DMS53 treated with DMSO at 0.1 percent for 48 hours (cell line): Measurements from ENCODE around the gene MTFR2.
"Not testable (repeated sequence)": the region's sequence is repeated elsewhere in the genome, so short reads cannot be mapped to it uniquely, and the experiment has no call there.

ENCODE experiments used
- DNase-seq: peaks from one replicate; lab custom pipeline; 2025; ENCODE audit not compliant: unreplicated experiment; lab: John Stamatoyannopoulos, UW

MTFR2 gene

DNA sequence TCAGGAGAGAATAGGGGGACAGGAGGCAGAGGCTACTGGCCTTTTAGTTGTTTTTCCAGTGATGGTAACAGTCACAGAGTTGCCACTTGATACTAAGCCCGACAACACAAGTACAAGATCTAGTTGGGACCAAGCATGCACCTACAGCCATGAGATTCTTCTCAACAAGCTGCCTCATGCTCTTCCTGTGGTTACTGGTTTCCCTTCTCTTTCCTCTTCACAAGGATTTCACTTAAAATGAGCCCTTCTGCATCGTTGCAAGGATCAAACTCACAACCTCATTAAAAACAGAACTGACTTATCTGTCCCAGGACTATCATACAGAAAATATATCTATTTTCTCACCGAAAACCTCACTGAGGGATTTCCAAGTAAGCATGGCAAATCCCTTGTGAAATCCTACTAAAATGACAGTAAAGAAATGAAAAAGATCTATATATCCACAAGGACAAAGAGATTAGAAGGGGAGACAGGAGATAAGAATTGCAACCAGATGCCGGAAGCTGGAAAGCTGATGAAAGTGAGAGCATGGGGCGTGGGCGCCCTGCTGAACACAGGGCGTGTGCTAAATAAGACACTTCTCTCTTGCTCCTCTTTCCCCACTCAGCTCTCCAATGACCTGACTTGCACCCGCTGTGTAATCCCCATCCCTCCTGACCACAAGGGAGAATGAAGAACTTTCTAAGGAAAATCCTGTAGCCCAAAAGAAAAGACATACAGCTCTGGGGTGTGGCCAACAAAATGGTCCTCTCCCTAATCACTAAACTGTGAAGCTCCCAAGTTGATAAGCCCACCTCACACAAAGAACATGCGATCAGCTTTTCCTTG is 13.4 kb downstream of the MTFR2 start:
- no peak for DNase-seq

DNA sequence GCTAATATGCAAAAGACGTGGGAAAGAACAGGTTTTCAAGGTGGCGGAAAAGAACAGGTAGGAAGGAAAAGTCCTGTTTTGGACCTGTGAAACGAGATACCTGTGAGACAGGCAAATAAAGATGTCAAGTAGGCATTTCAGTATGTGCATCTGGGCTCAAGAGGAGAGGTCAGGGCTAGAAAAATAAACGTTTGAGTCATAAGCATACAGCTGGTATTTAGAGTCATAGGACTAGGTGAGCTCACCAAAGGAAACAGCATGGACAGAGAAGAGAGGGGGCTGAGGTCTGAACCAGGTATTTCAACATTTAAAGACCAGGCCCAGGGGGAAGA is 14.9 kb downstream of the MTFR2 start:
- DNase-seq, result peak; percentile 93

DNA sequence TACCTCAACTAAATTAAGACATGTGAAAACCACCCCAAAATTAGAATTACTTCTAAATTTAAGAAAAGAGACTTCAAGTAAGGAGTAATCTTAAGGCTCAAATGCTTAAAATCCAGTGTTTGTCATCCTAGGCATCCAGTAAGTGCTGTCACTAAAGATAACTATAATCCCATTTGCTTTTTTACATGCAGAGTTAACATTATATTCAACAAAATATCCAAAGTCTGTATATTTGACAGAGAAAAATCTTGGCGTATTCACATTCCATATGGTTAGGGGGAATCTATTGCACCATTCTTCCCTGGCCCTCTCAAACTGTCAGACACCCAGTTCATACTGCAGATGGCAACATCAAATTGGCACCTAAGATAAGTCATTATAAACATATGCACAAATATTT is 17.4 kb downstream of the MTFR2 start:
- no peak for DNase-seq

DNA sequence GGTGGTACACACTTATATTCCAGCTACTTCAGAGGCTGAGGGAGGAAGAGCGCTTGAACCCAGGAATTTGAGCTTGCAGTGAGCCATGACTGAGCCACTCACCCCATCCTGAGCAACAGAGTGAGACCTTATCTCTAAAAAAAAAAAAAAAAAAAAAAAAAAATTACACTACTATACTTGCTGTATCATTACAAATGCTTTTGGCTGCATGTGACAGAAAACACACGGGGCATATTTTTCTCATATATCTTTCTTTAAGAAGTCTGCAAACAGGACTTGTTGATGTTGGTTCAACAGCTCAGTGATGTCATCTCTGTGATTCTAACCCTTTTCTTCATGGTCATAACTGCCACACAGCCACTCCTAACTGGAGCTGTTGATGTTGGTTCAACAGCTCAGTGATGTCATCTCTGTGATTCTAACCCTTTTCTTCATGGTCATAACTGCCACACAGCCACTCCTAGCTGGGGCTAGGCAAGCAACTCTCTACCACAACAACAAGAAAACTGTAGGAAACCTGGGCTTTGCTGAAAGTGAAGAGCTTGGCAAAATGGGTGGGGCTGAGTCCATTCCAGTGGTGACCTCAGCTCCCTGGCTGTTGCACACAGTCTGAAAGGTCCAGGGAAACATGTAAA is 19.8 kb downstream of the MTFR2 start:
- DNase-seq, result peak; percentile 38

DNA sequence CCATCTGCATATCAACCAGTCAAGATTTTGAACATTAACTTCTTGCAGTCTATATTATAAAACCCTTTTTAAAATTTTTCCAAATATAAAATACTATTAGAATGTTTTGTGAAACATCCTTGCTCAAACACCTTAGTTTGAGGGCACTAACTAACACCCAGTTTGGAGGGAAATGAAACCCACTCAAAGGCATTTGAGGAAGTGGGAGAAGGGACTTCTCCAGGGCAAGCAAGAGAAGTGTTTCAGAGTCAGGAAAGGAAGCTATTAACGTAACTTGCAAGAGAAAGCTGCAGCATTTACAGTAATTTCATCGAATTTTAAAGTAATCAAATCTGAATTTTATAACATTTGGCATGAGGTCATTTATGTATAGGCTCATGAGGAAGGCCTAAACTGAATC is 21.3 kb downstream of the MTFR2 start:
- DNase-seq, result no peak

DNA sequence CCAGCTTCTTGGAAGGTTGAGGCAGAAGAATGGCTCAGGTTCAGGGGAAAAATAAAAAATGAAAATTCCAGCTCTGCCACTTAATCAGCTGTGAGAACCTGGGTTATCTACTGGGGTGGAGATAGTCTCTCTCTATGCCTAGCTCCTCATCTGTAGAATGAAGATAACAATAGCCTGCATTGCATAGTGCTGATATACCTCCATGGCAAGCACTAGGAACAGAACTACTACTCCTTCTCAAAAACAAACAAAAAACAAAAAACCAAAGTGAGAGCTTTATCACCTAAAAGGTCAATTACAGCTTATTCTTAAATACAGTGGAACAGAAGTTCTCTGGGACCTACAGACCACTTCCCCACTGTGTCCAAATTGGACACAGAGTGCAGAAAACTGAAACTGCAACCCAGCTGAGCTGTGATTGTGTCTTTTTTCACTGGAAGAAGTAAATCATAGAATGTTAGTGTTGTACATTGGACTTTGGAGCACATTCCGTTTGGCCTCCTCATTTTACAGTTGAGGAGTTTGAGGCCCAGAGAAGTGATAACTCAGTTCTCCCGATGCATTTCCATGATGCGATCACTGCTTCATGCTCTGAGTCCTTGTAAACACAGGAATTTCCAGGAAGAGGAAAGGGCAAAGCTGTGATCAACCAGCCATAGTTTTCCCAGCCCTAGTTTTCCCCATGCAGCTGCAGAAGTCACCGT is 23.3 kb downstream of the MTFR2 start:
- no peak for DNase-seq

DNA sequence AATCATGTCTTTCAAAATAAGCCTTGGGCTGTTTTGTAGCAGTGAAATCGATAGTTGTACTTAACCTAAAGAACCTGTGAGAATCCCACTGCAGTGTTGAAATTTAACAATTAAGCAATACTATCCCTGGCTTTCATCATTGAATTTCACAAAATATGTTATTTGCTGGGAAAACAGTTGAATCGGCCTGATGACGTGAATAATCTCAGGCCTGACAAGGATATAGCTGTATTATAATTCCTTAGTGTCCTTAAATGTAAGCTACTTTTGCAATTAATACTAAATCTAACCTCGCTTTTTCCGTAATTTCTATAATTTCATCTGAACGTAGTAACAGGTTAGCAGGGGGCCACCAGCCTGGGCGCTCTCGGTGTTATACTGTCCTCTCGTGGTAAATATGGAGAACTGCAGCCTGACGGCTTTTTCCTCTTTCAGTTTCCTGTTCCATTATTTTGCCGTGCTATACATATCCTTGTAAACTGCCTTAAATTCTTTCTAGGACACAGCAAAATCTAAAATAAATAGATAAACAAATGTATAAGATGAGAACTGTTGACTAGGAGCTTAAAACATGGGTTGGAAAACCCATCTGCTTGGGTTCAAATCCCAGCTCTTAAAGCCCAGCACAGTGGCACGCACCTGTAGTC is 24.0 kb downstream of the MTFR2 start:
- DNase-seq, result peak; percentile 20

DNA sequence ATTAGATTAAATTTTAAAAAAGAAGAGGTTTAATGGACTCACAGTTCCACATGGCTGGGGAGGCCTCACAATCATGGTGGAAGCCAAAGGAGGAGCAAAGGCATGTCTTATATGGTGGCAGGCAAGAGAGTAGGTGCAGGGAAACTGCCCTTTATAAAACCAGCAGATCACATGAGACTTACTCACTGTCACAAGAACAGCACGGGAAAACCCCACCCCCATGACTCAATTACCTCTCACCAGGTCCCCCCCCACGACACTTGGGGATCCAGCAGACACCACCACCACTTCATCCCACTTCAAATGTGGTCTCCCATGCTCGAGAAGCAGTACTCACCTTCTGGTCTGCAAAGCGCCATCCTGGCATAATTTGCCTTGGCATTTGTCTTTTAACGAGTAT is 24.6 kb downstream of the MTFR2 start:
- DNase-seq, result no peak

DNA sequence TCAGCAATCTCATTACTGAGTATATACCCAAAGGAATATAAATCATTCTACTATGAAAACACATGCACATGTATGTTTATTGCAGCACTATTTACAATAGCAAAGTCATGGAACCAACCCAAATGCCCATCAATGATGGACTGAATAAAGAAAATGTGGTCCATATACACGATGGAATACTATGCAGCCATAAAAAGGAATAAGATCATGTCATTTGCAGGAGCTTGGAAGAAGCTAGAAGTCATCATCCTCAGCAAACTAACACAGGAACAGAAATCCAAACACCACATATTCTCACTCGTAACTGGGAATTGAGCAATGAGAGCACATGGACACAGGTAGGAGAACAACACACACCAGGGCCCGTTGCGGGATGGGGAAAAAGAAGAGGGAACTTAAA is 25.1 kb downstream of the MTFR2 start:
- not testable (repeated sequence) for DNase-seq

DNA sequence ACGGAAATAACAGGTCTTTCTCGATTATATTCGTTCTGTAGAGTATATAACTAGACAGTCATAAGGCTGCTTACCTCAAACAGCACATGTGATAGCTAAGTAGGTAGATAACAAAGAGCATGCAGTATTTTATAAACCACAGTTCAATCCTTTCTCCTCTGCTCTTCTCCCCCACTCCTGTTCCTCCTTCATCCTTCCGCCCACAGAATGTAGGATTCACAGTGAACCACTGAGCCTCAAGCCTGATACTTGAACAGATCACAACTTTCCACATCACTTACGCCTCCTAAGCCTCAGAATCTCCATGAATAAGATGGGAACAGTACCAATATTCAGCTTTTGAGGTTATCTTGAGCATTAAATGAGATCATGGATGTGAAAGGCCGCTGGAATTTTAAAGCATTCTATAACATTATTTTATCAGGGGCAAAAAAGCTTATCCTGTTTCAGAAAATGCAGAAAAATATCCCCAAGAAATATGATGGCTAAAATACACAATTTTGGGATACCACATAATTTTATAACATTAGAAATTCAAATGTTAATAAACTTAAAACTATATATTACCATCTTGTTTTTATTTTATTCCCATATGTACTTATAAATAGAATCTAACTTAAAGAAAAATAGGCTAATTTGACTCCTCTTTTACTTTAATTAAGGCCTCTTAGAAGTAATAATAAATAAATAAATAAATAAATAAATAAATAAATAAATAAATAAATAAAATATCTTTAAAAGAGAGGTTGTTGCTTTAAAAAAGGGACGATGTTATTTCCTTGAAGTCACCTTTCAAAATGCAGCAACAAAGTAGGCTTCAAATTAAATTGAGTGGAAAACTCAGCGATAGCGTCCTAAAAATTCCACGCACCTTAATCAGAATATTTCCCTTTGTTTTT is 33.4 kb downstream of the MTFR2 start:
- DNase-seq, result no peak

DNA sequence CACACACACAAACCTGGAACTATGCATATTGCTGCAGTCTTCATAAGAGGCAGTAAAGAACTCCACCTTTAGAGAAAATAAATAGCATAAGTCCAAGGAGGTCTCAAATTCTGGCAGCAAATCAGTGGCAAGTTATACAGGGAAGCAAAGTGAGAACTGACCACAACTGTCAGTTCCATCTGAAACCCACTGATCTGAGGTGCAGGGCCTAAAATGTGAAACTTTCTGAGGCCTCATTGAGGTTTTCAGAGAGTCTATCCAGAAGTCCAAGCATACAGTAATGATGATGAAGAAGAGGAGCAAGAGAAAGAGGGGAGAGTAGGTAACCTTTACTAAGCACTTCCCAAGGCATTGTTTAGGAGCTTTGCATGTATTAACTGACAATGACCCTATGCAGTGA is 36.3 kb downstream of the MTFR2 start:
- no peak for DNase-seq

DNA sequence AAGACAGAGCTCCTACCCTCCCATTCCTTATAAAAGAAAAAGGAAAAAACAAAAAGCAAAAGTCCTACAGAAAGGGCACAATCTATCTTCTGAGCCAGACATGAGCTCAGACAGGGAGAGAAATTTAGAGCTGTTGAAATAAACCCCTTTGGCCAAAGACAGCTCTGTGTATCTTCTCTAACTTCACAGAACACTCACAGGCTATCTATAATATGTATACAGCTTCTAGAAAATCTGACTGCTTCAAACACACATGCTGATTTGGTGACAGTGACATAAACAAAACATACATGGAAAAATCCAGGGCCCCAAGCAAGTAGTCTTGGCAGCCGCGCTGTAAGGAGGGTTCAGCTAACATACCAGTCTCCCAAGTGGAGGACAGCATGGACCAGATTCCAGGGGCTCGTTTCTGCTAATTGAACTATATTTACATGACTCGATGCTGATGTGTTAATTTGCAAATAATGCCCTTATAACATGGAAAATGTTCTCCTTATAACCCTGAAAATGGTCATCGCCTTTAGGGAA is 37.0 kb downstream of the MTFR2 start:
- DNase-seq, result no peak

DNA sequence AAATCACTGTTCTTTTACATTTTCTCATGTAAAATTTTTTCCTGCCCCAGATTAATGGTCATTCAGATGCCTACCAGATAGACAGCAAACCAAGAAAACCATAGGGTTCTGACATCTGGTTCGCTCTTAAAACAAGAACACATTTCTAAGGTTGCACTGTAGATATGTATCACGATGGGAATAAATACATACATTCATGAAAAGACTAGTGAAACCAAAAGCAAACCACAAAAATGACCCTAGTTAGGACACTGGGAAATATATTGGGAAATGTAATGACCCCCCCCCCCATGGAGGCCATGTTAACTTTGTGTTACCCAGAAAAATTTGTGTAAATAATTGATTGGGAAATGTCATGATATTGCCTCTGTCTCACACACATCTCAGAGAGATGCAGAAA is 37.5 kb downstream of the MTFR2 start:
- no peak for DNase-seq

DNA sequence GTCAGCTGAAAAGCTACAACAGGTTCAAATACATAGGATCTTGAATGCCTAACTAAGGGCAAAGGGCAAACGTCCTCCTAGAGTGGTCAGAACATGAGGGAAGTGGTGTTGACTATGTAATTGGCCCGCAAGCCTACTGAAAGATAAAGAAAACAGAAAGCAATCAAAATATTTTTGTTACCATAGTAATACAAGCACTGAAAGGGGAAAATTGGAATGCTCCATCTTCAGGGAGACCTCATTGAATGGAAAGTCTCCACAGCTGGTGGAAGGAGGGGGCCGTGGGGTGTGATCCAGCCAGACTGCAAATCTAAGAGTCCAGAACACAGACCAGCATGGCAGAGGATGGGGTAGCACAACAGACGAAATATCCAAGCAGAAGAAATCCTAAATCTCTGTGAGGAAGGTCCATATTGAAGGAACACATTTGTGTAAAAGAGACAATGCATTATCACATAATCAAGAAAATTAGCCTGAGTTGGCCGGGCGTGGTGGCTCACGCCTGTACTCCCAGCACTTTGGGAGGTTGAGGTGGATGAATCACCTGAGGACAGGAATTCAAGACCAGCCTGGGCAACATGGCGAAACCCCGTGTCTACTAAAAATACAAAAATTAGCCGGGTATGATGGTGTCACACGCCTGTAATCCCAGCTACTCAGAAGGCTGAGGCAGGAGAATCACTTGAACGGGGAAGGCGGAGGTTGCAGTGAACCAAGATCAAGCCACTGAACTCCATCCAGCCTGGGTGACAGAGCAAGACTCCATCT is 39.5 kb downstream of the MTFR2 start:
- no peak for DNase-seq

DNA sequence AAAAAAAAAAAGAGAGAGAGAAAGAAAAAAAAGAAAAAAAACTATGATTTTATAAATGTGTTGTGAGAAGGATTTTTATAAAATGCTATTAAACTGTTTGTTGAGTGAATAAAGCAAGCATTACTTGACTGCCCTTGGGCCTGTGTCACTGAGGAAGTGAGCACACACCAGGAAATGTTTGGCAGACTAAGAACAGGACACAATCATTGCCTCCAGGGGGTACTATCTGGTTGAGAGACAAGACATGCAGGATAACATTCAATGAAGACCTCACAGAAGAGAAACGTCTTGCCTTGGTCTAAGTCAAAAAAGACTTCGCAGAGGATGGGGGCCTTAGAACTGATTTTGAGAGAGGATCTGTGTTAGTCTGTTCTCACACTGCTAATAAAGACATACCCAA is 40.6 kb downstream of the MTFR2 start:
- no peak for DNase-seq

DNA sequence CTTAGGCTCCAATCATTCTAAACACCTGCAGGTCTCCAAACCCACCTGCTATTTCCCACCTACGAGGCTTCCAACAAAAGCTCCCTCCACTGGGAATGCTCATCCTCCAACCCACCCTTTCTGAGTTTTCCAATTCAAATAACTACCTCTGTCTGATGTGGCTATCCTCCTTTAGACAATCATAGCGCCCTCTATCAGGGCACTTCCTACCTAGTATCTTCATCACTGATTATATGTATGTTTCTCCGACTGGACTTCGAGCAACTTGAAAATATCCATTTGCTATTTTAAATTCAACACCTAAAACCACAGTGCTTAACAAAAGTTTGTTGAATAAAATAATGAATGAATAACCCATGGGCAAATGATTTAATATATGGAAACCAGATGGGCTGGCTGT is 41.3 kb downstream of the MTFR2 start:
- no peak for DNase-seq

DNA sequence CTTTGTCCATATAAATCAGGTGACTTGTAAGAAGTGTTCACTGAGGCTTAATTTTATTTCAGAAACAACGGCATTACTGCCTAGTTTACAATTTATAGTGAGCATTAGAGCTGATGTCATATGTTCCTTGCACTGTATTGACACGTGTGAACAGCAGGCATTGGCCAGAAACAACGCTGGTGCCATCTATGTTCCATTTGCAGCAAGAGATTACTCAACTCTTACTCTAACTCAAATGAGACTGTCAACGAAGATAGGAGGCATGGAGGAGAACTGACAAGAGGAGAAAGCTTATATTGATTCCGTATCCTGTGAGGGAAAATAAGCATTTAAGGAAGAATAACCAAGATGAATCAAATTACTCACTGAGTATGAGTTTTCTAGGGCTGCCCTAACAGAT is 48.4 kb downstream of the MTFR2 start:
- DNase-seq, result no peak

DNA sequence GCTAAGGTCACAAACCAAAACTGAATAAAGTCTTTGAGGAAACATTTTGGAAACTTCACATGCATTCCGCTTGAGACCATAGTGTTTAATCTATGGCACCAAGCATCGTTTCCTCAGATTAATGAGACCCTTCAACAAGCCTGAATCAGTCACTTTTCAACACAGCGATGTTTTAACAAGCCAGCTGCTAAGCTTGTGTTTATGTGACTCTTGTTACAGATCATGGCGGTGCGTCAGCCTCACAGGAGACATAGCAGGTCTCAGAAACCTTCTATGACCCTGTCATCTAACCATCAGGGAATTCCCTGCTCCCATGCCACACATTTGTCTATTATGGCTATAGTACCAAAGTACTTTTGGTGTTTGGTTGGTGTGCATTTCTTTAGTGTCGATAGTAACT is 57.2 kb downstream of the MTFR2 start:
- DNase-seq, result no peak

DNA sequence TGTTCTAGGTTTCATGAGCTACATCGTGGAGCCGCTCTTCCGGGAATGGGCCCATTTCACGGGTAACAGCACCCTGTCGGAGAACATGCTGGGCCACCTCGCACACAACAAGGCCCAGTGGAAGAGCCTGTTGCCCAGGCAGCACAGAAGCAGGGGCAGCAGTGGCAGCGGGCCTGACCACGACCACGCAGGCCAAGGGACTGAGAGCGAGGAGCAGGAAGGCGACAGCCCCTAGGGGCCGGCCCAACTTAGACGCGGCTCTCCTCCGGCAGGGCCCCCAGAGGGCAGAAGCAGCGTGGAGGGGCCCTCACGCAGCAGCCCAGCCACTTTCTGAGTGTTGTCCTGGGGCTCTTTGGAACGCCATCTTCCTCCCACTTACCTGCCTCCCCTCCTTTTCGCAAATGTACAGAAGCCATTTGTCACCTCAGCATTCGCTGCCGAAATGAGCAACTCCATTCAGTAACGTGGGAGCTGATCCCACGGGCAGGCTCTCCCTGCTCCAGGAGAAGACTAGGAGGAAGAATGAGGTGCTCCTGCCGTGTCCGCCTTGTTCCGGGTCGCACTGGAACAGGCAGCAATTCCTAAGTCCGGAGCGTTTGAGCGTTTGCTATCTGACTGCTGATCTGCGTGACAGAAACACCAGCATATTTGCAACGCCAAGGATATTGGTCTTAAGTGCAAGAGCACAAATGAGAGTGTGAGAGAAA is 58.4 kb downstream of the MTFR2 start:
- no peak for DNase-seq
